ENCODE results near the gene PLRG1.

DNA sequence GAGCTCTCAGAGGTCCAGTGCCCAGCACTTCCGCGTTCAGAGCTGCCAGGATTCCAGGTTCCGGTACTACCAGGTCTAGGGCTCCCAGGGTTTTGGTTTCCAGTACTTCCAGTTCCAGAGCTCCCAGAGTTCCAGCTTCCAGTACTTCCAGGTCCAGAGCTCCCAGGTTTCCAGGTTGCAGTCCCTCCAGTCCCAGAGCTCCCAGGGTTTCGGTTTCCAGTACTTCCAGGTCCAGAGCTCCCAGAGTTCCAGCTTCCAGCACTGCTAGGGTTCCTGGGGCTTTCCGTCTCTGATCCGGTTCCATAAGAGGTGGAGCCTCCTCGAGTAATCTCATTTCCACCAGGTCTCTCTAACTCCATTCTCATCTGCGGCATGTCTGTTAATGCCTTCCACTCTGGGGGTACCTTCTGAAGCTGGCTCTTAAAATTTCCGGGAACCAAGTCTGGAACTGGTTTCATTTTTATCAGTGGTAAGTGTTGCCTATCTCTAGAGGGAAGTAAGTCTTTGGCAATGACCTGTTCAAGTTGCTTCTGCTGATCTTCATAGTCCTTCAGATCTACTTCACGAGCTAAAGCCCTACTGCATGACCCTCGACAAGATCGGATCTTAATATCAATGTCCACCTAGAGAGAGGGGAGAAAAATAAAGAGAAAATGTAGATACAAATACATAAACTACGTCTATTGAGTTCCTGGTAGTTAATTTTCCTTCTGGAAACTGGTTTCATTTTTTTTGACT is 36.3 kb upstream of the PLRG1 start:
- TF ChIP-seq, protein P1, sequence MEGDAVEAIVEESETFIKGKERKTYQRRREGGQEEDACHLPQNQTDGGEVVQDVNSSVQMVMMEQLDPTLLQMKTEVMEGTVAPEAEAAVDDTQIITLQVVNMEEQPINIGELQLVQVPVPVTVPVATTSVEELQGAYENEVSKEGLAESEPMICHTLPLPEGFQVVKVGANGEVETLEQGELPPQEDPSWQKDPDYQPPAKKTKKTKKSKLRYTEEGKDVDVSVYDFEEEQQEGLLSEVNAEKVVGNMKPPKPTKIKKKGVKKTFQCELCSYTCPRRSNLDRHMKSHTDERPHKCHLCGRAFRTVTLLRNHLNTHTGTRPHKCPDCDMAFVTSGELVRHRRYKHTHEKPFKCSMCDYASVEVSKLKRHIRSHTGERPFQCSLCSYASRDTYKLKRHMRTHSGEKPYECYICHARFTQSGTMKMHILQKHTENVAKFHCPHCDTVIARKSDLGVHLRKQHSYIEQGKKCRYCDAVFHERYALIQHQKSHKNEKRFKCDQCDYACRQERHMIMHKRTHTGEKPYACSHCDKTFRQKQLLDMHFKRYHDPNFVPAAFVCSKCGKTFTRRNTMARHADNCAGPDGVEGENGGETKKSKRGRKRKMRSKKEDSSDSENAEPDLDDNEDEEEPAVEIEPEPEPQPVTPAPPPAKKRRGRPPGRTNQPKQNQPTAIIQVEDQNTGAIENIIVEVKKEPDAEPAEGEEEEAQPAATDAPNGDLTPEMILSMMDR (conservative IDR thresholded peaks at IDR 0.05), result no peak
- no peak for TF ChIP-seq ZFX (IDR thresholded peaks at IDR 0.05)
